GM18502 (cell line): ENCODE results near the gene WBP2NL.

Experiments used
- ATAC-seq: cut with Tn5 transposase; IDR thresholded peaks from one replicate; pipeline ENCODE4 v1.9.1; 2021; ENCODE audit warnings: mild to moderate bottlenecking; ENCODE audit not compliant: unreplicated experiment, poor library complexity

WBP2NL gene

DNA sequence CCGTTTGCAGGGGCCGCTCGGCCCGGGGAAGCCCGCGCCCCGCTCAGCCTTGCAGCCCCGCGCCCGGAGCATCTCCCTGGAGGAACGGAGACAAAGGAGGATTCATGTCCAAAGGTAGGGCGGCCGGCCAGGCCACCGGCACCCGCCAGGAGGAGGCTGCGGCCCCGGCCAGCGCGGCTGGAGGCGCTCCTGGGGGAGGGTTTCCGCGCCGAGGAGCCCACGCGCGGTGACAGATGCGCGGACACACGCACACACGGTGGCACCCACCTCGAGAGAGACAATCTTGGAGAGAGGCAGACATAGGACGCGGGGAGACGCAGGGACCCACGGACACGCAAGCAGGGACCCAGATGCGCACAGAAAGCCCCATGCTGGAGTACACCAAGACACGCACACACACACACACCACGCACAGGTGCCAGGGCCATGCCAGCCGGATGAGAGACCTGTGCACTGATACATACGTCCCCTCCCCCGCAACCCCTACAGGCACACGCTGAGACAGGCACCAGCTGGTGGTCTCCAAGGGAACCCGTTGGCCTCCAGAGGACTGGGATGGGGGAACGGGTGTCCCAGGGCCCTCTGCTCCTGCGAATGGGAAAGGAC, 21.5 kb upstream of the WBP2NL start:
- ATAC-seq, result no peak

- no peak for ATAC-seq
These were observed 19.9 kb upstream of the WBP2NL start for GRCh38 chr22:41978732-41979131.

- ATAC-seq, result no peak
These were observed 19.0 kb upstream of the WBP2NL start for GRCh38 chr22:41979423-41980250.

DNA sequence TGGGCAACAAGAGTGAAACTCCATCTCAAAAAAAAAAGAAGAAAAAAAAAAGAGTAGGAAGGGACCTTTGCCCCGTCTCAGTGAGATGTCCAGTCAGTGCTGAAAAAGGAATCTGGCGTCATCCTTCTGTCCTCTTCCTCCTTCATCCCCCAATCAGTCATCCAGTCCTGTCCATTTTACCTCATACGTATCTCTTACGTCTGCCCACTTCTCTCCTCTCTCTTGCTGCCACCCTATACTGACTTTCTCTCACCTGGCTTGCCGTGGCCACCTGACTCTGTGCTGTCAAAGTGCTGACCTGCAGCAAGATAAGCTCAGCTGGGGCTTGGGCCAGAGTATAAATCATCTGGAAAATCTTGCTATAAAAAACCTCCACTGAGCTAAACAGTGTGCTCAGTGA, 15.7 kb upstream of the WBP2NL start:
- no peak for ATAC-seq

GRCh38 chr22:41983513-41984405, 14.8 kb upstream of the WBP2NL start:
- no peak for ATAC-seq

DNA sequence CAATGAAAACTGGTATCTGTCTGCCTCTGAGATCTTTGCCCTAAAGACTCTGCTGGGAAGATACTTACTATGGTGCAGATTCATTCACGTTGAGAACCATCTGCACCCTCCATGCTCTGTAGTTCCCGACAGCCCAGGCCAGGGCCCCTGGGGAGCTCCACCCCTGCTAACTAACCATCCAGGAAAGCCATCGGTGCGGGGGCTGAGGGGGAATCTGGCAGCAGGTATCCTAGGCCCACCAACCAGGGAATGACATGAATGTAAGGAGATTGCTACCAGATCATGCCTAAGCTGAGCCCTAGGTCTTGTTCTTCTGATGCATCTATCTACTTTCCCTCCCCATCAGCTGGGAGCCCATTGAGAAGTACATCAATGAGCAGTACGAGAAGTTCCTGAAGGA, 11.3 kb upstream of the WBP2NL start:
- no peak for ATAC-seq

DNA sequence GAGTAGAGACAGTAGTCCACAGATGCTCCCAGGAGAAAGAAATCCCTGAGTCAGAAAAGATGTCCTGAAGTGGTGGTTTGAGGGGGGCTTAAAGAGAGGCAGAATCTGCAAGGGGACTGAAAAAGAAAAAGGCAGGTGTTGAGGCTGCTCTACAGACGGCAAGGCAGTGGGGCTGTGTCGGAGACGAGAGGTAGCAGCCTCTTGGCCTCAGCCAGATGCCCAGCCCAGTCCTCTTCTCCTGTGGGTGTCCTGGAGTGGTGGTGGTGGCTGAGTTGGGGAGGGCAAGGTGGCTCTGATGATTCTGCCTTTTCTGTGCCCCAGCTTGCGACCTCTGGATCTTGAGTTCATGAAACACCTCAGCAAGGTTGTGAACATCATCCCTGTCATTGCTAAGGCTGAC, 9.3 kb upstream of the WBP2NL start:
- ATAC-seq, result no peak

GRCh38 chr22:41991111-41991510, 7.5 kb upstream of the WBP2NL start:
- no peak for ATAC-seq

GRCh38 chr22:41992496-41992895, 6.1 kb upstream of the WBP2NL start:
- no peak for ATAC-seq

- ATAC-seq, result no peak
These were observed 3.4 kb upstream of the WBP2NL start for GRCh38 chr22:41995211-41995610.

DNA sequence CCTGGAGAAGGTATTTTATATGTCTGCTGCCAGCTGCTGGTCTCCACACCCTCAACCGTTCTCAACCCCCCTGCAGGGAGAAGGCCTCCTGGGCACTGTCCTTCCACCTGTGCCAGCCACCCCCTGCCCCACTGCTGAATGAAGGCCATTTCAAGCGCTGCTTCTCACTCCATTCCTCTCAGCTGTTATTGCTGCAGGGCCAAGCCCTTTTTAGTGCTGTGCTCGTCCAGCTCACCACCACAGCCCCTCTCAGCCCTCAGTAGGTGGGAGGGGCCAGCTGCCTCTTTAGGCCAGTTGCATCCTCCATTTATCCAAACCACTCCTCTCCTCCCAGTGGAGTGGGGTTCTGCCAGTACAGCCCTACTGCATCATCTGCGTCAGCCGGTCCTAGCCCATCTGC, 1.8 kb upstream of the WBP2NL start:
- no peak for ATAC-seq

DNA sequence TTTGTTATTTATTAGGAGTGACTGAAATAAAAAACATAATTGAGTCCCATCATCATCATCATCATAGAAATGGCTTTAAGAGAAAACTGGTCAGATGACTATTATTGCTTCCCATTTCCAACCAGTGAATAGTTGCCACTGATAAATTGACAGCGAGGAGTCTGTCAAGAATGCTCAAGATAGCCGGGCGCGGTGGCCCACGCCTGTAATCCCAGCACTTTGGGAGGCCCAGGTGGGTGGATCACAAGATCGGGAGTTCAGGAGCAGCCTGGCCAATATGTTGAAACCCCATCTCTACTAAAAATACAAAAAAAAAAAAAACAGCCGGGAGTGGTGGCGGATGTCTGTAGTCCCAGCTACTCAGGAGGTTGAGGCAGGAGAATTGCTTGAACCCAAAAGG, 1.9 kb downstream of the WBP2NL start:
- ATAC-seq, result no peak

GRCh38 chr22:42001121-42001520, 2.5 kb downstream of the WBP2NL start:
- no peak for ATAC-seq

DNA sequence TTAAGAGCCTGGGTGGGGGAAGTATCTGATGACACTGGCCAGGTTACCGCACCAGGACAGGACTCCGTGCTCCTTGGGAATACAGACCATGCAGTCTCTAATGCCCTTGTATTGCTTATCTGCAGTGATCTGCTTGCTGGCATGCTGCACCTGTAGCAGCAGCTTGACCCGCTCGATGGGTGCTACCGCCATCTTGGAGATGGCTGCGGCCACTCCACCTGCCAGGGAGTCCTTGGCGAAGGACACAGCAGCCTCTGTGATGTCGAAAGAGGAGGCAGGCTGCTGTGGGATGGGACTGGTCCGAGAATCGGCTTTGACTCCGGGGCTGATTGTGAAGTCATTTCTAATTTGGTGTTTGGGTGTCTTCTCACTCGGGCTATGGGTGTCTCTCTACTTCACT, 3.1 kb downstream of the WBP2NL start:
- no peak for ATAC-seq

DNA sequence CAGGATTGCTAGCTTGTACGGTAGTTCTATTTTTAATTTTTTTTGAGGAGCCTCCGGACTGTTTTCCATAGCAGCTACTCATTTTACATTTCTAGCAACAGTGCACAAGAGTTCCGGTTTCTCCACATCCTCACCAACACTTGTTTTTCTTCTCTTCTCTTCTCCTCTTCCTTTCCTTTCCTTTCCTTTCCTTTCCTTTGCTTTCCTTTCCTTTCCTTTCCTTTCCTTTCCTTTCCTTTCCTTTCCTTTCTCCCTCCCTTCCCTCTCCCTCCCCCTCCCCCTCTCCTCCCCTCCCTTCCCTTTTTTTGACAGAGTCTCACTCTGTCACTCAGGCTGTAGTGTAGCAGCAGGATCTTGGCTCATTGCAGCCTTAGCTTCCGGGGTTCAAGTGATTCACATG, 9.3 kb downstream of the WBP2NL start:
- ATAC-seq, result no peak

DNA sequence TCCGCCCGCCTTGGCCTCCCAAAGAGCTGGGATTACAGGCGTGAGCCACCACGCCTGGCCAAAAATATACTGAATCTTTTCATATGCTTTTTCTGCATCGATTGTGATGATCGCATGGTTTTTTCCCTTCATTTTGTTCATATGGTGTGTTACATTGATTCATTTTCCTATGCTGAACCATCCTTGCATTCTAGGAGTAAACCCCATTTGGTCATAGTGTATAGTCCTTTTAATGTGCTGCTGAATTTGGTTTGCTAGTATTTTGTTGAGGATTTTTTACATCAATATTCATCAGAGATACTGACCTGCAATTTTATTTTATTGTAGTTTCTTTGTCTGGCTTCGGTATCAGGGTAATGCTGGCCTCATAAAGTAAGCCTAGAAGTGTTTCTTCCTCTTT, 12.2 kb downstream of the WBP2NL start:
- ATAC-seq, result no peak

- no peak for ATAC-seq
These were observed 14.8 kb downstream of the WBP2NL start for GRCh38 chr22:42013385-42013784.

DNA sequence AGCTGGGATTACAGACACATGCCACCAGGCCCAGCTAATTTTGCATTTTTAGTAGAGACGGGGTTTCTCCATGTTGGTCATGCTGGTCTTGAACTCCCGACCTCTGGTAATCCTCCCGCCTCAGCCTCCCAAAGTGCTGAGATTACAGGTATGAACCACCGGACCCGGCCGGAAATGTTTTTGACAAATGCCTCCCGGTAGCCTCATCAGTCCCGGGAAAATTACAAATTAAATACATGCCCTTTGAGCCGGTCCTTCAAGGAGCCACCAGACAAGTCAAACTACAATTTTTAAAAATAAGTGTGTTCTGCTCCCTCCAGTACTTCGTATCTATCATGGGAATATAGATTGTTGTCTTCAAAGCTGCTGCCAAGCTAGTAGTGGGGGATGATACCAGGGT, 17.5 kb downstream of the WBP2NL start:
- no peak for ATAC-seq

DNA sequence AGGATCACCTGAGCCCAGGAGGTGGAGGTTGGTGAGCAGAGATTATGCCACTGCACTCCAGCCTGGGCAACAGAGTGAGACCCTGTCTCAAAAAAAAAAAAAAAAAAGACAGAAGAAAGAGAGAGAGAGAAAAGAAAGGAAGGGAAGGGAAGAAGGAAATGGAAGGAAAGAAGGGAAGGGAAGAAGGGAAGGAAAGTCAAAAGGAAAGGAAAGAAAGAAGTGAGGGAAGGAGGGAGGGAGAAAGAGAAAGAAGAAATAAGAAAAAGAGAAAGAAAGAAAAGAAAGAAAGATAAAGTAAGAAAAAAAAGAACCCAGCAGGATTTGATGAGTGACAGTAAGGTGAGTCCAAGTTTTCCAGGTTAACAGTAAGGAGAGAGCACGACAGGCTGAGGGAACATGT, 19.6 kb downstream of the WBP2NL start:
- ATAC-seq, result no peak

GRCh38 chr22:42021571-42021970, 23.0 kb downstream of the WBP2NL start:
- no peak for ATAC-seq

DNA sequence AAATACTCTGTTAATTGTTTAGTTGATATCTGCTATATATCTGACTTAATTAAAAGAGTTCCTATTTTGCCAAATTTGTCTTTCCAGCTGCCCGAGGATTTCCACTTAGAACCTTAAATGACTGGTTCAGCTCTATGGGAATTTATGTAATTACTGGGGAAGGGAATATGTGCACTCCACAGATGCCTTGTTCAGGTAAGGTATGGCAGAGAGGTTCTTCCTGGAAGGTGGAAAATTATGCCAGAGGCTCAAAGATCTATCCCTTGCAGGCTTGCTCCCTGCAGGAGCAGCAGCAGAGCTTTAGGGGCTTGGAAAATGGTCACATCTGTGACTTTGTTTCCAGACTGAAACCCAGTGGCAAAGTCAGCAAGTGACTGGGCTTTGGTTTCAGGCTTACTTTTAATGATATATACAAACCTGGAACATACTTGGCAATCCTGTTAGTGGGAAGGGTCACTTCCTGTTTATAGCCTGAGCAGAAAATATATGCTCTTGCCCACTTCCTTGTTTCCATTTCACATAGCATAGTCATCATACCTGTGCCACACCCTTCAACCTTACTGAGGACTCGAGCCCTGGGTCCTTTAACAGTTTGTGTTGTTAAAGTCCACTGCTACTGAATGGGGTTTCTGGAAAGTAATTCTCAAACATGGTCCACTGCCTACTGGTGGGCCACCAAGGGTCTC, 23.7 kb downstream of the WBP2NL start:
- ATAC-seq, result no peak
